K562 (cell line): ENCODE data around the gene IFT27. TPM values are rescaled to one million over a fixed set of nuclear protein-coding genes. Genes with fewer than 3 reads are reported as not detected.

Experiments used
- ATAC-seq: fragments of 200-7000 bp; cut with Tn5 transposase; 3 replicates; pipeline ENCODE4 v1.9.1; 2020; ENCODE audit warnings: moderate library complexity
- BruUV-seq: library from RNA; stranded (reverse); fragments of 400-500 nt; replicated peaks from 2 replicates; lab custom pipeline; 2021; lab: Mats Ljungman, UMichigan
- CTCF ChIA-PET: fragments of 300-600 bp; formaldehyde crosslinking; extraction: SDS; loops from one replicate; lab custom pipeline; 2021; ENCODE audit warnings: low intra/inter-chr PET ratio; lab: Yijun Ruan, JAX
- POLR2A ChIA-PET: fragments of 300-600, 350-650 bp; sonication (Branson Sonifier 250); formaldehyde crosslinking; extraction: SDS; loops from one replicate; lab custom pipeline; 2021; ENCODE audit warnings: antibody characterized with exemption, inconsistent platforms; lab: Yijun Ruan, JAX
- DNase-seq, 4 experiments: peaks; one replicate each; pipeline versions ENCODE4 v3.0.0 to v3.0.0-alpha.2; 2011 to 2018; ENCODE audit warnings: low spot score in 3 of 4, mixed read lengths in 3 of 4; ENCODE audit errors: extremely low read depth in 1 of 4
- FAIRE-seq: peaks from 2 replicates; lab custom pipeline; 2011; peaks lifted over from hg19 to GRCh38; lab: Jason Lieb, UNC
- H2AFZ ChIP-seq: 2 replicates; pipeline ENCODE4 v1.6.0; 2011; ENCODE audit warnings: low read depth, low read length, control low read depth, inconsistent platforms
- H3K27ac ChIP-seq: fragments of 200-600 bp; 3 replicates; pipeline ENCODE4 v1.8.0; 2011; ENCODE audit warnings: low read depth, mild to moderate bottlenecking, control low read depth, inconsistent platforms, low read length, moderate library complexity, mixed read lengths; ENCODE audit errors: extremely low read depth
- H3K27me3 ChIP-seq, 2 experiments: fragments of 300-600 bp in 1 of 2; 2 replicates in 1 of 2; 3 replicates in 1 of 2; pipeline versions ENCODE4 v1.6.0 to v1.8.0; 2011; ENCODE audit warnings: inconsistent platforms in 2 of 2, low read length in 2 of 2, mild to moderate bottlenecking in 1 of 2, mixed read lengths in 1 of 2, moderate library complexity in 1 of 2; ENCODE audit not compliant: control insufficient read depth in 2 of 2, insufficient read depth in 2 of 2
- H3K36me3 ChIP-seq: fragments of 300-600 bp; 3 replicates; pipeline ENCODE4 v1.8.0; 2011; ENCODE audit warnings: mild to moderate bottlenecking, low read length, inconsistent platforms; ENCODE audit not compliant: control insufficient read depth, insufficient read depth
- H3K4me1 ChIP-seq, 2 experiments: fragments of 200-600 bp in 1 of 2; replicated peaks in 1 of 2; 2 replicates in 1 of 2; 3 replicates in 1 of 2; pipeline versions ENCODE4 v1.5.1 to v1.8.0; 2011; ENCODE audit warnings: inconsistent platforms in 2 of 2, low read length in 2 of 2, mild to moderate bottlenecking in 1 of 2, mixed read lengths in 1 of 2, moderate library complexity in 1 of 2; ENCODE audit not compliant: control insufficient read depth in 2 of 2, insufficient read depth in 2 of 2
- H3K4me2 ChIP-seq: 2 replicates; pipeline ENCODE4 v1.6.1; 2011; ENCODE audit warnings: low read length, control low read depth, inconsistent platforms, mixed read lengths; ENCODE audit not compliant: insufficient read depth
- H3K4me3 ChIP-seq: fragments of 200-600 bp; sonication (generic), shearing (Covaris generic); 2 replicates; pipeline ENCODE4 v1.5.1; 2016; ENCODE audit warnings: control low read depth, inconsistent platforms
- H3K79me2 ChIP-seq: fragments of 200-600 bp; 3 replicates; pipeline ENCODE4 v1.8.0; 2011; ENCODE audit warnings: low read length, inconsistent platforms; ENCODE audit not compliant: control insufficient read depth, insufficient read depth
- H3K9ac ChIP-seq, 2 experiments: 2 replicates each; pipeline versions ENCODE4 v1.6.0 to v1.6.1; 2011; ENCODE audit warnings: low read depth in 2 of 2, low read length in 2 of 2, control low read depth in 1 of 2, inconsistent platforms in 1 of 2, mild to moderate bottlenecking in 1 of 2, mixed read lengths in 1 of 2; ENCODE audit not compliant: insufficient read depth in 1 of 2
- H3K9me1 ChIP-seq: one replicate; pipeline ENCODE4 v1.6.0; 2011; ENCODE audit warnings: inconsistent platforms, mild to moderate bottlenecking, low read length, moderate library complexity; ENCODE audit not compliant: control insufficient read depth, insufficient read depth
- H3K9me3 ChIP-seq: replicated peaks from 2 replicates; pipeline ENCODE4 v1.5.1; 2011; ENCODE audit warnings: low read depth, low read length, inconsistent platforms; ENCODE audit not compliant: control insufficient read depth, insufficient read depth
- H4K20me1 ChIP-seq: replicated peaks from 2 replicates; pipeline ENCODE4 v1.6.1; 2011; ENCODE audit warnings: low read length, inconsistent platforms, mixed read lengths; ENCODE audit not compliant: control insufficient read depth, insufficient read depth
- GABPA ChIP-seq: fragments of 200-800 bp; sonication (Bioruptor generic); conservative IDR thresholded peaks from 2 replicates; pipeline ENCODE4 v1.6.1; 2016; ENCODE audit warnings: low read depth, missing genetic modification characterization, missing compliant biosample characterization
- HDAC2 ChIP-seq: fragments of 450-650 bp; IDR thresholded peaks from 2 replicates; pipeline ENCODE4 v1.6.1; 2016; ENCODE audit warnings: mild to moderate bottlenecking
- LCOR ChIP-seq: sonication (generic); formaldehyde crosslinking; IDR thresholded peaks from 2 replicates; pipeline ENCODE4 v1.8.0; 2022; ENCODE audit warnings: mild to moderate bottlenecking, missing genetic modification reagents
- MCM5 ChIP-seq: fragments of 450-650 bp; IDR thresholded peaks from 2 replicates; pipeline ENCODE4 v1.6.1; 2016; ENCODE audit warnings: low read depth
- MED1 ChIP-seq: sonication (generic); formaldehyde crosslinking; IDR thresholded peaks from 2 replicates; pipeline ENCODE4 v1.8.1; 2023; ENCODE audit warnings: missing genetic modification reagents, borderline replicate concordance
- NR4A1 ChIP-seq, 2 experiments: fragments of 250-450 bp in 1 of 2; fragments of 450-650 bp in 1 of 2; sonication (Bioruptor Pico) in 1 of 2; IDR thresholded peaks; 2 replicates each; pipeline versions ENCODE4 v1.4.0 to v1.6.1; 2016 to 2020; ENCODE audit warnings: mild to moderate bottlenecking in 2 of 2, missing compliant biosample characterization in 1 of 2, missing genetic modification characterization in 1 of 2, moderate library complexity in 1 of 2
- POLR2G ChIP-seq: fragments of 200-400 bp; formaldehyde crosslinking; IDR thresholded peaks from 2 replicates; pipeline ENCODE4 v1.6.1; 2017; ENCODE audit warnings: low read depth, mild to moderate bottlenecking, antibody characterized with exemption, low read length, moderate library complexity
- PRPF4 ChIP-seq: fragments of 200-400 bp; formaldehyde crosslinking; IDR thresholded peaks from one replicate; pipeline ENCODE4 v1.6.1; 2017; ENCODE audit warnings: low read length, low read depth, mild to moderate bottlenecking; ENCODE audit not compliant: insufficient read depth, poor library complexity, severe bottlenecking
- SP2 ChIP-seq: IDR thresholded peaks from 2 replicates; pipeline ENCODE4 v1.6.1; 2011; ENCODE audit warnings: mild to moderate bottlenecking, low read depth, low read length, moderate library complexity; ENCODE audit not compliant: poor library complexity, severe bottlenecking; ENCODE audit errors: extremely low read depth
- STAG1 ChIP-seq: sonication (generic); formaldehyde crosslinking; IDR thresholded peaks from 2 replicates; pipeline ENCODE4 v1.5.0; 2020; ENCODE audit warnings: missing genetic modification reagents, borderline replicate concordance
- TOE1 ChIP-seq, 2 experiments: fragments of 450-650 bp in 1 of 2; sonication (generic) in 1 of 2; formaldehyde crosslinking in 1 of 2; IDR thresholded peaks; 2 replicates each; pipeline versions ENCODE4 v1.7.1 to v1.8.0; 2016 to 2022; ENCODE audit warnings: borderline replicate concordance in 2 of 2, mild to moderate bottlenecking in 2 of 2, antibody characterized with exemption in 1 of 2, inconsistent platforms in 1 of 2, low read depth in 1 of 2, missing genetic modification reagents in 1 of 2, moderate library complexity in 1 of 2
- U2AF2 ChIP-seq: fragments of 200-400 bp; formaldehyde crosslinking; optimal IDR thresholded peaks from 2 replicates; pipeline ENCODE3; 2017; ENCODE audit warnings: low read depth, mild to moderate bottlenecking, low read length
- ZNF518B ChIP-seq: fragments of 250-450 bp; sonication (Bioruptor Pico); IDR thresholded peaks from 2 replicates; pipeline ENCODE4 v1.5.0; 2021; ENCODE audit warnings: mild to moderate bottlenecking, moderate library complexity
- ZNF764 ChIP-seq: fragments of 250-450 bp; sonication (Bioruptor Pico); IDR thresholded peaks from 2 replicates; pipeline ENCODE4 v1.4.0; 2020; ENCODE audit warnings: low read depth, mild to moderate bottlenecking, moderate library complexity
- WGBS: fragments of 100-300 bp; shearing (Covaris generic); methylation state at CpG from one replicate; pipeline ENCODE4 v1.1.6; 2016; ENCODE audit warnings: low coverage, mixed read lengths; ENCODE audit not compliant: insufficient coverage; ENCODE audit errors: missing lambda C conversion rate; 5-methylcytosine and 5-hydroxymethylcytosine counted together
- in situ Hi-C: fragments of 300-500 bp; cut with MboI; formaldehyde crosslinking; loops from 4 replicates; pipeline ENCODE4 v1.15.0; 2018; ENCODE audit warnings: inconsistent platforms, mixed read lengths
- intact Hi-C: fragments of 100-400 bp; cut with micrococcal nuclease; formaldehyde crosslinking; loops from 2 replicates; pipeline ENCODE4 v1.14.2; 2022
- polyA plus RNA-seq, 8 experiments: library from polyadenylated mRNA; depleted of rRNA in 4 of 8; stranded (reverse) in 5 of 8; unstranded in 3 of 8; fragments of >200 nt; fragmentation: Nextera tagmentation in 2 of 8; fragmentation: Illumina TruSeq in 1 of 8; extraction: Ambion mirVana in 2 of 8; extraction: Trizol in 1 of 8; gene quantifications; 2 replicates each; pipeline versions ENCODE4 v1.2.1 to v1.2.3, GENCODE V29; 2011 to 2014; ENCODE audit warnings: inconsistent platforms in 1 of 8, missing spikeins in 1 of 8
- total RNA-seq, 7 experiments: library from RNA; depleted of rRNA in 6 of 7; stranded (reverse); fragments of >200 nt in 6 of 7; fragmentation: Illumina TruSeq in 2 of 7; extraction: Trizol in 2 of 7; gene quantifications; 2 replicates each; pipeline versions ENCODE4 v1.2.1 to v1.2.3, GENCODE V29; 2011 to 2021; ENCODE audit warnings: low replicate concordance in 1 of 7
- TF ChIP-seq, protein P1 (sequence below): sonication (generic); formaldehyde crosslinking; IDR thresholded peaks from 2 replicates; pipeline ENCODE4 v1.8.0; 2022; ENCODE audit warnings: missing genetic modification reagents, mild to moderate bottlenecking, moderate library complexity, borderline replicate concordance

IFT27 gene
- total and polyA plus RNA-seq, 9 of the 15 experiments (the other 6 are each of a cell fraction or from before 2014, with no cell fraction given) = 0.01 to 1.4 (median 0.14) TPM; not detected in 1

DNA sequence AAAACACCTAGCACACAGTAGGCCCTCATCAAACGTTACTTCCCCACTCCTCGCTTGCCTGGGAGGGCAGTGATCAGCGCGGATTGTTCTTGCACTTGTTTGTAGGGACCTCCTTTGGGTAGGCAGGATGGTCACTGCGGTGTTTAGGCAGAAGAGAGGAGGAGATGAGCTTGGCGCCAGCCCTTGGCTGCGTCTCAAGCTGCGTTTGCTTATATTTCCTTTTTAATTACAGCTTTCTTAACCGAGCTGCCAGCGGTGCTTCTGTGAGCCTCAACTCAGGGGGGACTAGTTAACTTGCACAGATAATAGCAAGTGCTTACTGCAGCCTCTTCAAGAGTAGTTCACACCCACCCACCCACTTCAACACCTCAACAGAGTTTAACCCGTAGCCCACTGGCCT, 15.1 kb downstream of the IFT27 start (continued):
- TF ChIP-seq SP2 (no peak), MED1 (CRISPR knock-in tag) (no peak), ZNF764 (no peak)

- POLR2A ChIA-PET = interaction anchor here (1.4 kb wide), 1 partner anchor 28 kb away, joined by 4 read pairs; no protein-coding TSS in a partner anchor
- no peak for ATAC-seq
- TF ChIP-seq MCM5 = no peak
- TF ChIP-seq HDAC2 = no peak
- TF ChIP-seq, protein P1, sequence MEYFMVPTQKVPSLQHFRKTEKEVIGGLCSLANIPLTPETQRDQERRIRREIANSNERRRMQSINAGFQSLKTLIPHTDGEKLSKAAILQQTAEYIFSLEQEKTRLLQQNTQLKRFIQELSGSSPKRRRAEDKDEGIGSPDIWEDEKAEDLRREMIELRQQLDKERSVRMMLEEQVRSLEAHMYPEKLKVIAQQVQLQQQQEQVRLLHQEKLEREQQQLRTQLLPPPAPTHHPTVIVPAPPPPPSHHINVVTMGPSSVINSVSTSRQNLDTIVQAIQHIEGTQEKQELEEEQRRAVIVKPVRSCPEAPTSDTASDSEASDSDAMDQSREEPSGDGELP (CRISPR knock-in tag) = no peak
- no peak for TF ChIP-seq LCOR (CRISPR knock-in tag)
- TF ChIP-seq TOE1 (IDR thresholded peaks at IDR 0.05; ENCODE audit: borderline replicate concordance) = no peak
- no peak for TF ChIP-seq TOE1 (CRISPR knock-in tag; IDR thresholded peaks at IDR 0.05; ENCODE audit: borderline replicate concordance, low read depth)
- no peak for TF ChIP-seq NR4A1 (CRISPR knock-in tag; IDR thresholded peaks at IDR 0.05)
- no peak for TF ChIP-seq NR4A1 (tag; IDR thresholded peaks at IDR 0.05)
- TF ChIP-seq POLR2G = no peak
- TF ChIP-seq ZNF764 = no peak
- TF ChIP-seq GABPA = no peak
- TF ChIP-seq ZNF518B = no peak
- no peak for TF ChIP-seq U2AF2
- TF ChIP-seq PRPF4 = no peak
- no peak for TF ChIP-seq STAG1 (CRISPR knock-in tag)
Observed at GRCh38 chr22:36759481-36760159, 16.3 kb downstream of the IFT27 start.

More at GRCh38 chr22:36759481-36760159, 16.3 kb downstream of the IFT27 start:
- Histone ChIP-seq H3K36me3 (no peaks in the 10 kb centered on the region), H3K9me3 (no peaks in the 10 kb centered on the region), H3K9ac (no peak overlapping the region), H3K4me2 (no peak overlapping the region), H4K20me1 (peaks cover 5% of the 10 kb centered on the region; the same call in 1 of the 2 replicates), H3K79me2 (no peaks in the 10 kb centered on the region), H3K9me1 (no peaks in the 10 kb centered on the region), H3K4me3 (no peak overlapping the region), H3K27ac (no peak overlapping the region), H2AFZ (no peak overlapping the region), H3K27me3 (peaks cover 10 to 61% of the 10 kb centered on the region in 2 experiments; a peak in 4 of 5 replicates), H3K4me1 (no peaks in the 10 kb centered on the region; a peak in 1 of 5 replicates)
- CTCF ChIA-PET = interaction anchor here (0.5 kb wide), 1 partner anchor 13 kb away, joined by 3 read pairs; no protein-coding TSS in a partner anchor
- DNase-seq (no peak), FAIRE-seq (no peak)
- intact Hi-C loops (no loop called here), in situ Hi-C loops (no loop called here)
- no TSS peak for BruUV-seq
- WGBS = 3% methylated on average over 19 of the region's 19 CpGs
